Measurements from ENCODE around the gene MRPL28. TPM values are rescaled to one million over a fixed set of nuclear protein-coding genes. Genes with fewer than 3 reads are reported as not detected.
A peak's percentile ranks its signal among the peaks of the same experiment; 100 is the strongest.

The MRPL28 gene
- total RNA-seq, 1 donor from 2014 or later = 47.8 TPM

- Histone ChIP-seq H3K27me3 (no peaks in the 10 kb centered on the region), H3K36me3 (no peaks in the 10 kb centered on the region), H3K4me1 (peaks cover 5 to 12% of the 10 kb centered on the region in 2 donors), H3K9me3 (no peaks in the 10 kb centered on the region), H3K27ac (no peak overlapping the region), H3K4me3 (peak overlapping the region in 1 of 2 donors; percentile 84)
- DNase-seq (ENCODE audit: low spot score in 2 of 2) = no peak
- no peak for TF ChIP-seq CTCF (IDR thresholded peaks at IDR 0.05)
- intact Hi-C loops (cut with DNase I) = loop anchor here (2.0 to 5.0 kb wide), 4 partner anchors 13 to 204 kb away; partner anchors contain the start of genes CAPN15 and NME4
Observed at GRCh38 chr16:383326-384051, 13.2 kb upstream of the MRPL28 start.

DNA sequence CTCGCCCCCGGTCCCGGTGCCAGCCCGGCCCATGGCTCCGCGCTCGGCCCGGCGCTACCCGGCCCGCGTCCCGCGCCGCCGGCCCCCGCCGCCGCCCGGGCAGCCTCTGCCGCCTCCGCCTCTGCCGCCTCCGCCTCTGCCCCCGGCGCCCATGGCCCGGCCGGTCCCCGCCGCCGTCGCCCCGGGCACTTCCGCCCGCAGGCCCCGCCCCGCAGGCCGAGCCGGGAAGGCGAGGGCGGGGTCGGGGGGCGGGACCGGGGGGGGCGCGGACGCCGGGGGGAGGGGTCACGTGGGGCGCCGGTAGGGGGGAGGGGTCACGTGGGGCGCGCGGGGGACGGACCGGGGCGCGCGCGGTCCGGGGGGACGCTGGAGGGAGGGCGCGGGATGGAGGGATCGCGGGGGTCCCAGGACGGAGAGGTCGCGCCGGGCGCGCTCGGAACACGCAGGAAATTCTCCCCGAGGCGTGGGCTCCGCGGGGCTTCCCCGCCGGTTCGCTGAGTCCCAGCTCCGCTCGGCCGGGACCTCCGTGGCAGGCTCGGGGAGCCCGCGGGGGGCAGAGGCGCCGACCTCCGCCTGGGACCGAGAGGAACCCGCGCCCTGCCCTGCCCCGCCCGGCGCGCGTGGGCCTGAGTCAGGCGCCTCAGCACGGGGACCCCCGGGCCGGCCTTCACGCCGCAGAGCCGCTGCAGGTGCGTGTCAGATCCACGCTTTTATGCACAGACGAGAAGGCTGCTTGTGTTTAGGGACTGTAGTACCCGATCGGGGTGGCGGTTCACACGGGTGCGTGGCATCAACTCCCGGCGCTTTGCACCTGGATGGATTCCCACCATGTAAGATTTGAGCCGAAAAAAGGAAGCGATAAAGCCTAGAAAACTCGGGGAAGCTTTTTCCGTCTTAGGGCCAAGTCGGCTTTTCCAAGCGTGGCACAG, 11.7 kb upstream of the MRPL28 start, which contains the start of gene PGAP6:
Gene PGAP6 (minus strand): TSS at position 190 of the 929 bp plus-strand sequence. CDS start 157 bp downstream, at position 33.
- TF ChIP-seq CTCF (IDR thresholded peaks at IDR 0.05) = no peak
- Histone ChIP-seq H3K36me3 (peaks cover 3 to 6% of the 10 kb centered on the region in 2 donors), H3K27ac (peak within 1 kb of the TSS; percentile 64), H3K4me3 (peak within 1 kb of the TSS; percentile 86 to 98), H3K4me1 (peaks cover 5 to 12% of the 10 kb centered on the region in 2 donors), H3K9me3 (no peaks in the 10 kb centered on the region), H3K27me3 (no peaks in the 10 kb centered on the region)
- intact Hi-C loops (cut with DNase I) = loop anchor here (1.0 to 5.0 kb wide), 7 partner anchors 12 to 205 kb away; partner anchors contain the start of genes CAPN15, DECR2, MRPL28 and NME4
- no peak for DNase-seq (ENCODE audit: low spot score in 2 of 2)

- Histone ChIP-seq H3K4me3 (peak overlapping the region; percentile 86 to 98), H3K9me3 (no peaks in the 10 kb centered on the region), H3K27me3 (no peaks in the 10 kb centered on the region), H3K27ac (peak overlapping the region; percentile 35 to 64), H3K4me1 (peaks cover 5 to 12% of the 10 kb centered on the region in 2 donors), H3K36me3 (peaks cover 12 to 15% of the 10 kb centered on the region in 2 donors)
- TF ChIP-seq CTCF (IDR thresholded peaks at IDR 0.05) = no peak
- intact Hi-C loops (cut with DNase I) = loop anchor here (1.0 to 5.0 kb wide), 4 partner anchors 28 to 206 kb away; partner anchors contain the start of gene CAPN15
- no peak for DNase-seq (ENCODE audit: low spot score in 2 of 2)
Observed at GRCh38 chr16:381012-381788, 10.9 kb upstream of the MRPL28 start.

GRCh38 chr16:380762-381011, 10.3 kb upstream of the MRPL28 start:
- peak overlapping the region; percentile 86 to 98 for H3K4me3 ChIP-seq
- no peak for TF ChIP-seq CTCF (IDR thresholded peaks at IDR 0.05)
- H3K36me3 ChIP-seq = peaks cover 17 to 19% of the 10 kb centered on the region in 2 donors
- no peaks in the 10 kb centered on the region for H3K9me3 ChIP-seq
- H3K4me1 ChIP-seq = peaks cover 5 to 12% of the 10 kb centered on the region in 2 donors
- no peaks in the 10 kb centered on the region for H3K27me3 ChIP-seq
- H3K27ac ChIP-seq = no peak overlapping the region
- DNase-seq (ENCODE audit: low spot score in 2 of 2) = no peak
- intact Hi-C loops (cut with DNase I) = loop anchor here (1.0 to 5.0 kb wide), 4 partner anchors 27 to 207 kb away; partner anchors contain the start of gene CAPN15
